ENCODE measurements around the gene APOLD1. TPM values are rescaled to one million over a fixed set of nuclear protein-coding genes. Genes with fewer than 3 reads are reported as not detected.

Gene APOLD1
- total and polyA plus RNA-seq, 2 of the 8 experiments (the other 6 are each of a cell fraction or from before 2014, with no cell fraction given), result 0.12 to 0.71 TPM

DNA sequence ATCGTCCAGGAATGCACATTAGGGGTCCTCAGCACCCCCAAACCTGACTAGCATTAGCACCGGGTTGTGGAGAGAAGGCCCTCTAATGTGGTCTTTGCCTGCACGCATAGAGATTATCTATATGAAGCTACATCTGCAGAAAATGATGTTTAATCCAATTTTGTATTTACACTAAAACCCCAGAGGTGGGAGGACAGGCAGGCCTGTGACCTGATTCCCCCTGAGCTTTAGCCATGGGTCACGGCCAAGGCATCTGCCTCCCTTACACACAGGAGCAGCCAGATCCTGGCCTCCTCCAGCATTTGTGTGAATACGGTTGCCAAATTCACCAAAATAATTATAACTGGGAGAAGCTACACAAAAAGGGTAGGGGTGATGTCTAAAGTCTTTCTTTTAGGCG is 7.0 kb downstream of the APOLD1 start (continued):
- TF ChIP-seq SRF (IDR thresholded peaks at IDR 0.05; ENCODE audit: low read depth, low read length) (no peak), EZH2 (IDR thresholded peaks at IDR 0.05; ENCODE audit: low read depth, low read length, severe bottlenecking) (no peak), SAP30 (IDR thresholded peaks at IDR 0.05; ENCODE audit: insufficient read depth, insufficient replicate concordance, low read length) (no peak), ASH2L (IDR thresholded peaks at IDR 0.05; ENCODE audit: low read length) (no peak), CHD2 (IDR thresholded peaks at IDR 0.05; ENCODE audit: low read length) (no peak)
- TF ChIP-seq, protein P1, sequence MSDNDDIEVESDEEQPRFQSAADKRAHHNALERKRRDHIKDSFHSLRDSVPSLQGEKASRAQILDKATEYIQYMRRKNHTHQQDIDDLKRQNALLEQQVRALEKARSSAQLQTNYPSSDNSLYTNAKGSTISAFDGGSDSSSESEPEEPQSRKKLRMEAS (IDR thresholded peaks at IDR 0.05), result no peak

Data from H1 (cell line).